OCI-LY3 (cell line): ENCODE data around the gene RFWD3.

Source experiments
- EZH2phosphoT487 ChIP-seq: fragments of 200-600 bp; shearing (Covaris generic); IDR thresholded peaks from 2 replicates; pipeline ENCODE4 v1.6.1; 2018; ENCODE audit warnings: antibody characterized with exemption, mixed run types, low read depth
- TF ChIP-seq, protein P1 (sequence below): fragments of 200-600, 300-600 bp; sonication (generic); IDR thresholded peaks from 2 replicates; pipeline ENCODE4 v1.5.1; 2014; ENCODE audit warnings: antibody characterized with exemption, low read length, low read depth

DNA sequence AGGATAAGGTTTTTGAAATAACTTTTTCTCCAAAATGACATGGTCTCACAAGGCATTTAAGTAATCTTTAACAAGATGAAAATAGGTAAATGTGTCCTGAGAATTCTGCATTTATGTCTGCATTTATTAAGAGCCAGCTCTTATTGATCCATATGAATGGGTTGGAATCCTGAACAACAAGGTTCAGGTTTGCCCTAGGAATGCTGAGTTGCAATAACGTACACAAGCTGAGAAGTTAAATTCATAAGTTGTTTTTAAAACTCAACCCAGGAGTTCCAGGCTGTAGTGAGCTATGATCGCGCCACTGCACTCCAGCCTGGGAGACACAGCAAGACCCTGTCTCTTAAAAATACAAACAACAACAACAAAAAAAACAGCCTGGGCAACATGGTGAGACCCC, 87.8 kb downstream of the RFWD3 start:
- no peak for TF ChIP-seq EZH2phosphoT487
- TF ChIP-seq, protein P1, sequence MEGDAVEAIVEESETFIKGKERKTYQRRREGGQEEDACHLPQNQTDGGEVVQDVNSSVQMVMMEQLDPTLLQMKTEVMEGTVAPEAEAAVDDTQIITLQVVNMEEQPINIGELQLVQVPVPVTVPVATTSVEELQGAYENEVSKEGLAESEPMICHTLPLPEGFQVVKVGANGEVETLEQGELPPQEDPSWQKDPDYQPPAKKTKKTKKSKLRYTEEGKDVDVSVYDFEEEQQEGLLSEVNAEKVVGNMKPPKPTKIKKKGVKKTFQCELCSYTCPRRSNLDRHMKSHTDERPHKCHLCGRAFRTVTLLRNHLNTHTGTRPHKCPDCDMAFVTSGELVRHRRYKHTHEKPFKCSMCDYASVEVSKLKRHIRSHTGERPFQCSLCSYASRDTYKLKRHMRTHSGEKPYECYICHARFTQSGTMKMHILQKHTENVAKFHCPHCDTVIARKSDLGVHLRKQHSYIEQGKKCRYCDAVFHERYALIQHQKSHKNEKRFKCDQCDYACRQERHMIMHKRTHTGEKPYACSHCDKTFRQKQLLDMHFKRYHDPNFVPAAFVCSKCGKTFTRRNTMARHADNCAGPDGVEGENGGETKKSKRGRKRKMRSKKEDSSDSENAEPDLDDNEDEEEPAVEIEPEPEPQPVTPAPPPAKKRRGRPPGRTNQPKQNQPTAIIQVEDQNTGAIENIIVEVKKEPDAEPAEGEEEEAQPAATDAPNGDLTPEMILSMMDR, result no peak
